ENCODE data around the gene ETV6.
"Not testable (repeated sequence)": the region's sequence is repeated elsewhere in the genome, so short reads cannot be mapped to it uniquely, and the experiment has no call there.

Gene ETV6

DNA sequence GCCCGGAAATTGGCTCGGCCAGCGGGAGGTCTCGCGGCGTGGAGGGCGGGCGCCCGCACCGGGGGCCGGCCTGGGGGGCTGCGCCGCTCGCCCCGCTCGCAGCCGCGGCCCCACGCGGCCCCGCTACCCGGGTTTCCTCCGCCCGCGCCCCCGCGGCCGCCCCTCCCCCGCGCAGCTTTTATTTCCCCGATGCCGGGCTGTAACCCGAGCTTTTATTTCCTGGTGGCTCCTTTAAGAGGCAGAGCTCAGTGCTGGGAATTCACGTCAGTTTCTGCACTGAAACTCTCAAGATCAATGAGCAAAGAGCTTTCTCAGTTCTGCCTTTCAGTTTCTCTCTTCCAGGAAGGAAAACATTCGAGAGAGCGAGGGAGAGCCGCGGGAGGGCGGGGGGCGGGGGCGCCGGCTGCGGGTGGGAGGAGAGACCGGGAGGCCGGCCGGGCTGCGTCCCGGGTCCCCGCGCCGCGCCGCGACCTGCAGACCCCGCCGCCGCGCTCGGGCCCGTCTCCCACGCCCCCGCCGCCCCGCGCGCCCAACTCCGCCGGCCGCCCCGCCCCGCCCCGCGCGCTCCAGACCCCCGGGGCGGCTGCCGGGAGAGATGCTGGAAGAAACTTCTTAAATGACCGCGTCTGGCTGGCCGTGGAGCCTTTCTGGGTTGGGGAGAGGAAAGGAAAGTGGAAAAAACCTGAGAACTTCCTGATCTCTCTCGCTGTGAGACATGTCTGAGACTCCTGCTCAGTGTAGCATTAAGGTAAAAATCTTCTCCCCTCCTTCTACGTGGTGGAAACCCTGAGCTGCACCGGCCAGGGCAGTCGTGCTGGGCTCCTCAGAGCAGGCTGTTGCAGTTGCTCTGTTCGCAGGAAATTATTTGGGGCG is at the start of gene ETV6:
TSS of gene ETV6 (plus strand) at position 262 of the 873 bp plus-strand sequence. CDS start at position 716, 454 bp downstream.
- DNase-seq = peak; percentile 91

DNA sequence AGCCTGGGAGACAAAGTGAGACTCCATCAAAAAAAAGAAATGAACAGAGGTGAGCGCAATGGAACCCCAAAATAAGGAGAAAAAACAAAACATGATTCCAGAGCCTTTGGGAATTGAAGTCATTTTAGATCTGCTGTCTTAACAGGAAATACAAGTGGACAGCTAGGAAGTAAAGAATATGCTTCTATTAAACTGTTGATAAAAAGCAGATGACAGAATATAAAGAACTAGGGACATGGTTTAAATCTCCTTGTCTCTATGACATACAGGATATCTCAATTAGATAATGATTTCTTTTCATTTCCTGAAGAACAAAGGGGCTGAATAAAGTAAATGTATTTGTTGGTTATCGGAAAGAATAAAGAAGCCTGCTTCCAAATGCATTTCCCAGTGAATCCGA is 49.3 kb upstream of the ETV6 start:
- DNase-seq = no peak

DNA sequence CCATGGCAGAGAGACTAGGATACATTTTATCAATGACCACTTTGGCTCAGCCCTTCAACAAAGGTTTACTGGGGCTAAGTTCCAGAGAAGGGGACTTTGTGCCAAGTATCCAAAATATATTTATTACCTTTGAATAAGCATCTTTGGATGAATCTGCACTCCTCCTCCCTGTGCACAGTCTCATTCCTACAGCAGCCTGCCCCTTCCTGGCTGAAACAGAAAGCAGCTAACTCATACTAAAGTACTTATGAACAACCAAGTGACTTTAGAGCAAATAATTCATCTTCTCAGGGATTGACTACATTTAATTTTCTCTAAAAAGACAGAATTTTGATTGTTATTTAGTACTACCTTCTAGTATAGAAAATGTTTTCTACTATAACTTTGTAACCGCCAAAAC is 47.8 kb upstream of the ETV6 start:
- no peak for DNase-seq

DNA sequence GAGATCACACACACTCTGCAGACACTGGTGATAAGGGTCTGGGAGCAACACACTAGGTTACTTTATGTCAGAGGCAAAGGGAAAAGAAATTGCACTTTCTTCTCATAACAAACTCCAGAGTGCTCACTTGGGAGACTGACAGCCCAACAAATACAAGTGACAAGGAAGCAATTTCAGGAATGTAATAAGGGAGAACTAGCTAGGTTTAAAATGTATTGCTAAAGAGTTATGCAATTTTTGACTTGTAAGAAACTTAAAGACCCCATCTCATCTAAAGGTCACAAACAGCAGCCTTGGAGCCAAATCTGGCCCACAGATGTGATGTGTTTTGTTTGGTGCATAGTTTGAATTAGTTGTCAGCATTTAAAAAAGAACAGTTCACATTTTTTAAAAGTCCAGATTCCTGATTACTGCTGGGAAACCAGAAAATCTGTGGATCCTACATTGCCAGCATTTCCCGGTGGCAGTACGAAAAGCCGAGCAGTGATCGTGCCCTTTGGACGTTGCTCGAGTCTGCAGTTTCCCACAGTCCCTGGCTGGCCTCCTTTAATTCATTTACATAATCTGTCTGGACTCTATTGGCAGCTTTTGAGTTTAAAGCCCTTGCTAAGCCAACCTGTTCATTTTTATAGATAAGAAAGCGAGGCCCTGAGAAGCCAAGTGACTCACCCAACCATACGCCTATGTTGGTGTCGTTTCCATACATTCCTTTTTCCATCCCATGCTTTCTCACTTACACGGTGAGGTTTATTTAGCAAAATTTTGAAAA is 42.0 kb upstream of the ETV6 start:
- DNase-seq = no peak

DNA sequence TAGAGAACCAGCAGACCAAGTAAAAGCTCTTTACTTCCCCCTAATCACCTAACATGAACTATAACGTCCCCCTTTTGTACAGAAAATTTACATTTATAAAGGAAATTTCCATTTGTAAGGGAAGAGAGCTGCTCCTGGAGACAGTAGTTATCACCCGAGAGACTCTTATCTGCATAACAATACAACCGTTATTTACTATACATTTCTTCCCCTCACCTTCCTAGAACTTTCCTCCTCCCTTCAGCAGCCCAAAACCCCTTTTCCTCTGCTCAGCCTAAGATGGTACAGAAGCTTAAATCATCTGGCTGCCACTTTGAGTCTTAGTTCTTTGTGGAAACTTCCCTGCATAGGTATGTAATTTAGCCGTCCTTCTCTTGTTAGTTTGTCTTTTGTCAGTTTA is 40.4 kb upstream of the ETV6 start:
- no peak for DNase-seq

DNA sequence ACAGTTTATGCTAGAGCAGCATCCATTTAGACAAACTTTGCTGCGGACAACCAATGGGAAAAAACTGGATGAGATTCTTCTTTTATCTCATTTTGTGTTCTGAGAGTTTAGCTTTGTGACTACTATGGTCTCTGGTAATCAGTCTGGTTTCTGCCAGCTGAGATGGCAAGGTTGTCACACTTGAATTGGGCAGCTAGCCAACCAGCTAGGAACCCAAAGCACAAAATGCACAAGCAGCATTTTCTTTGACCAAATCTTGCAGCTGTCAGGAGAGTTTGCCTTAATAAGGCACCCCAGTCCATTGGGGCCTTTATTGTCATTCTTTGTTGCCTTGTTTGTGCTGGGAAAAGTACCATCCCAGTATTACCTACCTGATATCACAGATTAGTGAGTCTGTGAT is 34.0 kb upstream of the ETV6 start:
- no peak for DNase-seq

DNA sequence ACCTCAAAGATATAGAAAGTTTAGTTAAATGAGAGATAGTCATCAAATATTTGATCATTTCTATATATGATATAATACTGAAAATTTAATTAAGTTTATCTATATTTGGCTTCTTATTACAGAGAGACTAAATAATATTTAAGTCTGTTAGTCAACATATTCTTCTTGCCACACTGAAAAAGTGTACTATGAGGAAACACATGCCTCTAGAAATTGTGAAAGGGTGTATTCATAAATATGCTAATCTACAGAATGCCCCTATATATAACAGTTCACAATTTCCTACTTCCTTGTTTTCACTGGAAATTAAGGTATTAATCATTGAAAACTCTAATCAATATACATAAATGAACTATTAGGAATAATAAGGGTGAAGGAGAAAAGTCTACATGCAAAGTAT is 31.4 kb upstream of the ETV6 start:
- no peak for DNase-seq

DNA sequence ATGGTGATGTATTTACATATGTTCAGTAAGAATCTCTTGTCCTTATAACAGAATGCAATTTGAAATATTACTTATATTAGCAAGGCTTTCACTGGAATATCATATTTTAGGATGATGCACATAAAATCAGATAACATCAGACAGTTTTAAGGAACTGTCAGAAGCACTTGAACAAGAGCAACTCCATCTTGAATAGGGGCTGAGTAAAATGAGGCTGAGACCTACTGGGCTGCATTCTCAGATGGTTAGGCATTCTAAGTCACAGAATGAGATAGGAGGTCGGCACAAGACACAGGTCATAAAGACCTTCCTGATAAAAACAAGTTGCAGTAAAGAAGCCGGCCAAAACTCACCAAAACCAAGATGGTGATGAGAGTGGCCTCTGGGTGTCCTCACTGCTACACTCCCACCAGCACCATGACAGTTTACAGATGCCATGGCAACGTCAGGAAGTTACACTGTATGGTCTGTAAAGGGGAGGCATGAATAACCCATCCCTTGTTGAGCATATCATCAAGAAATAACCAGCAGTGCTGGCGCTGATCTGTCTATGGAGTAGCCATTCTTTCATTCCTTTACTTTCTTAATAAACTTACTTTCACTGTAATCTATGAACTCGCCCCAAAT is 27.6 kb upstream of the ETV6 start:
- DNase-seq = peak; percentile 8

DNA sequence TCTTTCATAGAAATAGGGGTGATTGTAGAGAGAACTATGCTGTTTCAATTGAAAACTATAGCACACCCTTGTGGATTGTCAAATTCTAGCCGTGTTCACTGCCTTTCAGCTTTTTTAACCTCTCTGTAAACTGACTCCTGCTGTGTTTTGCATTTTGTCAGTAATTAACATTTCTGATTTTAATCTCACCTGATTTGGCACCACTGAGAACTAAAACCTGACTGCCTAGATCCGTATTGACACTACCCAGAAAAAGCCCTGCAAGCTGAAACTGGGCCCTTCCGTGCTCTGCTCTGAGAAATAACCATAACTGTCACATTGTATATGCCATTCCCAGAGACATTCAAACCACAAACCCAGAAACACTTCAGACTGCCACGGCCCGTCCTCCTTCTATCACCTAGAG is 26.6 kb upstream of the ETV6 start:
- DNase-seq = no peak

DNA sequence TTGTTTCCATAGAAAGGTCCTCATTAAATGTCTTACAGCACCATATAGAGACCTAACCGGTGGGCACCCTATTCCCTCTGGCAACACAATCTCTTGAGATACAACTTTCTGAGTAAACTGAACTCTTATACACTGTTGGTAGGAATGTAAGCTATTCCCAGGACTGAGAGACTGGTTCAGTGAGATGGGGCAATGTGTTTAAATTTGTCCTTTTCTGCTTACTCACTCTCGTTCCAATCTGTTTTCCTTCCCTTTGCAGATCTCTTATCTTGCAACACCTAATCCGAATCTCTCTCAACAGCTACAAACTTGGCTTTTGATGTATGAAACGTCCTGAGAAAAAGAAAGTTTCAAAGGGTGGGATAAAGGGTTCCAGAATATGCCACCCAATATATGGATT is 26.1 kb upstream of the ETV6 start:
- DNase-seq = no peak

DNA sequence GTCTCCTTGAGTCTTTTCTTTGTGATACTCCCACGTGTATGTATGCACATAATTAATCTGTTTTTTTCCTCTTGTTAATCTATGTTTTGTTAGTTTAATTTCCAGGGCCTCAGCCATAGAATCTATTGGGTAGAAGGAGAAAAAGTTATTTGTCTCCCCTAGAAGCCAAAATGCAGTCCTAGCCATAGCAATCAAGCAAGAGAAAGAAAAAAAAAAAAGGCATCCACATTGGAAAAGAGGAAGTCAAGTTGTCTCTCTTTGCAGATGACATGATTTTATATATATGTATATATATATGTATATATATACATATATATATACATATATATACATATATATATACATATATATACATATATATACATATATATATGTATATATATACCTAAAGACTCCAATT is 25.4 kb upstream of the ETV6 start:
- no peak for DNase-seq

DNA sequence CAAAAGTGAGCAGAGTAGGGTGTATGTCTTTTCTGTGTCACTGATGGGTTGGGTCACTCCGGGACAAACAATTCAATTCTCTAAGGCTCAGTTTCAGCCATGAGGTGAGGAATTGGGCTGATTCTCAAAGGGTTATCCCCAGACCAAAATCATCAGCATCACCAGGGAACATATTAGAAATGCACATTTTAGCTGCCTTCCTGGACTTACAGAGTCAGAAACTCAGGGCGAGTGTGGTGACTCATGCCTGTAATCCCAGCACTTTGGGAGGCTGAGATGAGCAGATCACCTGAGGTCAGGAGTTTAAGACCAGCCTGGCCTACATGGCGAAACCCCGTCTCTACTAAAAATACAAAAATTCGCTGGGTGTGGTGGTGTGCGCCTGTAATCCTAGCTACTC is 21.8 kb upstream of the ETV6 start:
- DNase-seq = not testable (repeated sequence)

DNA sequence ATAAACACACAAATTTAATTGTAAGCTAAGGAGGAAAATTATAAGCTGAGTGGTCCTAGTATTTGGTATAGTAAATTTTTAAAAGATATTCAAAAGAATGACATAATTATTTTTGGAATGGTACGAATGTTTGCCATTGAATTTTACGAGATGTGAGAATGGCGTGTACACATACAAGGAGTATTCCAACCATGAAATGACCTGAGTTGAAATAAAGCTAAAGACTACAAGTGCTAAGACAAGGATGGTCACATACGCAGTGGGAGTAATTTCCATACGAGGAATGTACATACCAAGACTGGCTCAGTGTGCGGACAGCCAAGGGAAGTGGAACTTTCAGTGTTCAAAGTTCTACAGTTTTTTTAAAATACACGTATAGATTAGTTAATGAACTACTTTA is 21.1 kb upstream of the ETV6 start:
- DNase-seq = no peak

DNA sequence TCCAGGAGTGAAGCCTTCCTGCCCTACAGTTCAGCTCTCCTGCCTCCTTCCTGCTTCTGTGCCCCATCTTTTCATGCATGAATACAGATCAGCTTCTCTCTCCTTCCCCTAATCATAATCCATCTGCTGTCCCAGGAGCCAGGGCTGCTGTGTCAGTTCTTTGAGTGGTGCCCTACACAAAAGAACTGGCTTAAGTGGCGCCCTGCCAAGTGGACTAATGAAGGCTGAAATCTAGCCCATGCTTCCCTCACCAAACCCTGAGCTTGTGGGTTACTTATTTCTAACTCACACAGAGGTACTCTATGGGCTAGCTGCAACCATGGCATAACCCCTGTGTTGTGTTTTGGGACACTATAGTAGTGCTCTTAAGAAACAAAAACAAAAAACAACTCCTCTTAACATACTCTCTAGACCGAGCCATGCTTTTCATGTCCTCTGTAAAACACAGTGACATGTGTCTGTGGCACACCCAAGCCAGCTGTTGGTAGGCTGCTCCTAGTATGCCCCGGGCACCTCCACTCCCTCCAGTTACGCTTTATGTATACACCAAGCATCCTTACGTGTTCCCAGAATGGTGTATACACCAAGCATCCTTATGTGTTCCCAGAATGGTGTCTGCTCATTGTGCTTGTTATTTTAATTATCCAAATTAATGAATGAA is 19.3 kb upstream of the ETV6 start:
- no peak for DNase-seq

DNA sequence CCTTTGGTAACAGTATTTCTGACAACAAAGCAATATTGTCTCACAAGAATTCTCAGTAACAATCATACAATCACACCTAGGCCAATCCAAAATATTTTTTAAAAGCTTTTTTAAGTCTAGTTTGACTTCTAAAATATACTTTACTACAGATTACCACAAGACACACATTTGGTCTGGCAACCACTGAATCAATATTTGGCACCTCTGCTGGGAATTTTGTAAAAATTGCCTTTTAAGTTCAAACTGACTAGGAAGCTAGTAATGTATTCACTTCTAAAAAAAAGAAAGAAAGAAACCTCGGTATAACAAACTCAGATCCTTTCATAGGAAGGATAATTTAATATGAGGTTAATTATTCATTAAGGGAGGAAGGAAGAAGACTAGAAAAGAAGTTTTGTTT is 18.2 kb upstream of the ETV6 start:
- no peak for DNase-seq

DNA sequence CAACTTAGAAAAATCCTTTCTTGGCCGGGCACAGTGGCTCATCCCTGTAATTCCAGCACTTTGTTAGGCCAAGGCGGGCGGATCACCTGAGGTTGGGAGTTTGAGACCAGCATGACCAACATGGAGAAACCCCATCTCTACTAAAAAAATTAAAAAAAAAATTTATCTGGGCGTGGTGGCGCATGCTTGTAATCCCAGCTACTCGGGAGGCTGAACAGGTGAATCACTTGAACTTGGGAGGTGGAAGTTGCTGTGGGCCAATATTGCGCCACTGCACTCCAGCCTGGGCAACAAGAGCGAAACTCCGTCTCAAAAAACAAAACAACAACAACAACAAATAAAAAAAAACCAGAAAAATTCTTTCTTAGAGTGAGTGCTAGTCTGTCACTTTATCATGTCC is 17.6 kb upstream of the ETV6 start:
- DNase-seq = not testable (repeated sequence)

DNA sequence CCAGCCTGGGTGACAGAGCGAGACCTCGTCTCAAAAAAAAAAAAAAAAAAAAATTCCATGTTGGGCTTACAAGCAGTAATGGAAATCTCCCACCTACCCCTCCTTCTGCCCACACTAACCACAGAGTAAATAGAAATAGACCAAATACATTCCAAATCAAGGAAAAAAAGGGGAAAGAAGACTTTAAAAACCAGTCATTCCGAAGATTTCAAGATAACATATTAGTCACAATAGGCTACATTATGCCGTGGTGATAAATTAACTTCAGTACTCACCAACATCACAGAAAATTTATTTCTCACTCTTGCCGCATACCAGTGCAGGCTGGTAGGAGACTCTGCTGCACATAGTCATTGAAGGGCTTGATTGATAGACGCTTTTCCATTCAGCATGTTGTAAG is 15.5 kb upstream of the ETV6 start:
- DNase-seq = no peak

DNA sequence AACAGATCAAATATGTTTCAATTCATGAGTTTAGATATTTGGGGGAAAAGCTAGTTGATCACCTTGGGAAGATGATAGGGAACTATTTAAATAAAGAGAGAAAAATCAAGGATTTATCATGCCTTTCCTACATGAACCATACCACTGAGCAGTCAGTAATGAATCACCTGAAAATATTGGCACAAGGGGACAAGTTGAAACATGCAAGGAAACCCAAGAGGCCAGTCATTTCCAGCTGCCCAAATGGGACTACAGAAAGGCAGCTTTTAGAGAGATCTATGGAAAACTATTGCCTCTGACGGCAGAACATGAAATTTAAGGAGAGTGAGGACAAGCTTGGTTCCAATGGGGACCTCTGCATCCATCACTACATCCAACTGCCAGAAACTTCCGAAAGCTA is 14.1 kb upstream of the ETV6 start:
- DNase-seq = no peak

DNA sequence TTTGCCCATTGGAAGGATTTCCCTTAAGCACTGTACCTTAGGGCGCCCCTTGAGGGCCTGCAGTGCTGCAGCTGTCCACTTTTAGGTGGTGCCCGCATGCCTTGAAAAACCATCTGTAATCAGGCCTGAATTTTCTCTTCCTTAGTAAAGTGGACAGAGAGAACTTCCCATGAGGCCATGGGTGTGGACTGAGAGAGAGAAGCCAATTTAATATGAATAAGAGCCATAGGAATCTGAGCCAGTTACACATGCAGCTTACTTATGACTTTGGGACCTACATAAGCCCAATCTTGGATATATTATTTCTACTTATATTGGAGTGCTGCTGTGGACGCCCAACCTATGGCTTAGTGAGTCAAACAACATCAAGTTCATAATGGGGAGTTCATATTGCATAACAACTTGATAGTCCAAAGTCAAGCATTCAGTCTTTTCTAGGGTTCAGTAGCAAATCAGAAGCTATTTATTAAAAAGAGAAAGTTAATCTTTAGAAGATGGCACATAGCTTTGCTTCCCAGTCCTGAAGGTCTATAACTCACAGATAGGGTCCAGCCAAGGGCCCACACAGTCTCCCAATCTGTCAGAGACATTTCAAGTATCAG is 11.1 kb upstream of the ETV6 start:
- no peak for DNase-seq

DNA sequence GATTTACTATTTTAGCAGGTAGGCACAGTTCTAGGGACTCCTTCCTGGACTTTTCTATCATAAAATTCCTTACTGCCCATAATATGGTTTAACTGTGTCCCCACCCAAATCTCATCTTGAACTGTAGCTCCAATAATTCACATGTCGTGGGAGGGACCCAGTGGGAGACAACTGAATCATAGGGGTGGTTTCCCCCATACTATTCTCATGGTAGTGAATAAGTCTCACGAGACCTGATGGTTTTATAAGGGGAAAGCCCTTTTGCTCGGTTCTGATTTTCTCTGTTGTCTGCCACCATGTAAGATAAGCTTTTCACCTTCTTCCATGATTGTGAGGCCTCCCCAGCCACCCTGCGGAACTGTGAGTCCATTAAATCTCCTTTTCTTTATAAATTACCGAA is 10.0 kb upstream of the ETV6 start:
- DNase-seq = no peak

DNA sequence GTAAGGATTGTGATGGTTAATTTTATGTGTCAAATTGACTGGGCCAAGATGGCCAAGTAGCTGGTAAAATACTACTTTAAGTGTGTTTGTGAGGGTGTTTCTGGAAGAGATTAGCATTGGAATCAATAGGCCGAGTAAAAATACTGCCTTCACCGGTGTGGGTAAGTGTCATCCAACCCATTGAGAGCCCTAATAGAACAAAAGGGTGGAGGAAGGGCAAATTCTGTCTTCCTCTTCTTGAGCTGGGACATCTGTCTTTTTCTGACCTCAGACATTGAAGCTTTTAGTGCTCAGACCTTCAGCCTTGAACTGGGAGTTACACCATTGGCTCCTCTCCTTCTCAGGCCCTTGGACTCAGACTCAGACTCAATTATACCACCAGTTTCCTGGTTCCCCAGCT is 8.0 kb upstream of the ETV6 start:
- DNase-seq = no peak

DNA sequence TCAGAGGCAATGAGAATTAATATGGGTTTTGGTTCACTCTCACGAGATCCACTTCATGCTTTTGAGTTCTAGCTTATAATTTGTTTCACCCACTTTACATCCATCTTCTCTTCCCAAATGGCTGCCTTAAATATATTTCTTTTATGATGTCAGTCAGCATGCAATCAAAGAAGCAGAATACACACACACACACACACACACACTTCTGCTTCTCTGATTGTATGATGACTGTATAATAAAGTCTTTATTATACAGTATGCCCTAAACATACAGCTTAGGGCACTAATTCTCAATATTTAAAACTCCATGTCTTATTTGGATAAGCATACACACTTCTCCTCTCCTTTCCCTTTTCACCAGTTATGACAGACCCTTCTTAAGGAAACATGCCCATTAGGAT is 6.7 kb upstream of the ETV6 start:
- DNase-seq = no peak

DNA sequence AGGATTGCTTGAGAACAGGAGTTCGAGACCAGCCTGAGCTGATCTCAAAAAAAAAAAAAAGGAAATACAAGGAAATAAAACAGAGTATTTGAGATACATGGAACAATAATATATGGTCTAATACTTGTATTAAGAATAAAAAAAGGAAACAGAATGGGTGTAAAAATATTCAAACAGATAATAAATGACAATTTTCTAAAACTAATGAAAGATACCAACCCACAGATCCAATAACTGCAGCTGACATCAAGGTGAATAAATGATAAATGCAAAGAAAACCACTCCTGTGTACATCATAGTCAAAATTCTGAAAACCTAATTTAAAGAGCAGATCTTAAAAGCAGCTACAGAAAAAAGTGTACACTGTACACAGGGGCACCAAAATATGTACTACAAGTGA is 4.1 kb upstream of the ETV6 start:
- DNase-seq = no peak

All from activated CD4-positive, alpha-beta T cell treated with anti-CD3 and anti-CD28 coated beads, Interleukin-2, Interleukin-6, amounts not matched to agents 100 ng/mL and 50 ng/mL, durations not matched to agents 16 hours and 8 hours (primary cell).